ENCODE data around the gene E2F4. TPM values are rescaled to one million over a fixed set of nuclear protein-coding genes. Genes with fewer than 3 reads are reported as not detected.

Gene E2F4
- total RNA-seq, 1 donor from 2014 or later: 32.4 TPM

- Histone ChIP-seq H3K9me3 (ENCODE audit: control insufficient read depth in 3 of 3, low read length in 3 of 3) (no peaks in the 10 kb centered on the region), H3K27ac (ENCODE audit: low read depth, low read length) (no peak overlapping the region), H3K27me3 (ENCODE audit: control insufficient read depth in 3 of 3, insufficient read depth in 3 of 3, low read length in 3 of 3) (no peaks in the 10 kb centered on the region), H3K36me3 (ENCODE audit: control insufficient read depth in 3 of 3, insufficient read depth in 3 of 3, low read length in 3 of 3) (peaks cover 2 to 11% (median 3%) of the 10 kb centered on the region in 3 donors), H3K9ac (ENCODE audit: low read depth in 1 of 3, low read length in 3 of 3) (no peak overlapping the region), H3K4me3 (ENCODE audit: low read length in 3 of 3) (no peak overlapping the region), H3K4me1 (ENCODE audit: control insufficient read depth in 3 of 3, insufficient read depth in 3 of 3, low read length in 3 of 3) (peaks cover 28 to 47% (median 40%) of the 10 kb centered on the region in 3 donors)
These were observed 23.8 kb downstream of the E2F4 start for GRCh38 chr16:67215706-67216105.

GRCh38 chr16:67216612-67217490, 24.9 kb downstream of the E2F4 start:
- no peak overlapping the region for H3K27ac ChIP-seq (ENCODE audit: low read depth, low read length)
- H3K27me3 ChIP-seq (ENCODE audit: control insufficient read depth in 3 of 3, insufficient read depth in 3 of 3, low read length in 3 of 3): no peaks in the 10 kb centered on the region
- H3K4me3 ChIP-seq (ENCODE audit: low read length in 3 of 3): peak overlapping the region in 1 of 3 donors; percentile 22
- peaks cover 26 to 44% (median 36%) of the 10 kb centered on the region in 3 donors for H3K4me1 ChIP-seq (ENCODE audit: control insufficient read depth in 3 of 3, insufficient read depth in 3 of 3, low read length in 3 of 3)
- H3K9ac ChIP-seq (ENCODE audit: low read depth in 1 of 3, low read length in 3 of 3): peak overlapping the region in 1 of 3 donors; percentile 9
- H3K9me3 ChIP-seq (ENCODE audit: control insufficient read depth in 3 of 3, low read length in 3 of 3): no peaks in the 10 kb centered on the region
- H3K36me3 ChIP-seq (ENCODE audit: control insufficient read depth in 3 of 3, insufficient read depth in 3 of 3, low read length in 3 of 3): peaks cover 2 to 7% (median 3%) of the 10 kb centered on the region in 3 donors

GRCh38 chr16:67223992-67224391, 32.0 kb downstream of the E2F4 start:
- H3K27ac ChIP-seq (ENCODE audit: low read depth, low read length): no peak overlapping the region
- no peak overlapping the region for H3K4me3 ChIP-seq (ENCODE audit: low read length in 3 of 3)
- peaks cover 15 to 25% (median 15%) of the 10 kb centered on the region in 3 donors for H3K36me3 ChIP-seq (ENCODE audit: control insufficient read depth in 3 of 3, insufficient read depth in 3 of 3, low read length in 3 of 3)
- no peaks in the 10 kb centered on the region for H3K27me3 ChIP-seq (ENCODE audit: control insufficient read depth in 3 of 3, insufficient read depth in 3 of 3, low read length in 3 of 3)
- H3K9ac ChIP-seq (ENCODE audit: low read depth in 1 of 3, low read length in 3 of 3): no peak overlapping the region
- H3K4me1 ChIP-seq (ENCODE audit: control insufficient read depth in 3 of 3, insufficient read depth in 3 of 3, low read length in 3 of 3): peaks cover 23 to 33% (median 31%) of the 10 kb centered on the region in 3 donors
- H3K9me3 ChIP-seq (ENCODE audit: control insufficient read depth in 3 of 3, low read length in 3 of 3): no peaks in the 10 kb centered on the region

DNA sequence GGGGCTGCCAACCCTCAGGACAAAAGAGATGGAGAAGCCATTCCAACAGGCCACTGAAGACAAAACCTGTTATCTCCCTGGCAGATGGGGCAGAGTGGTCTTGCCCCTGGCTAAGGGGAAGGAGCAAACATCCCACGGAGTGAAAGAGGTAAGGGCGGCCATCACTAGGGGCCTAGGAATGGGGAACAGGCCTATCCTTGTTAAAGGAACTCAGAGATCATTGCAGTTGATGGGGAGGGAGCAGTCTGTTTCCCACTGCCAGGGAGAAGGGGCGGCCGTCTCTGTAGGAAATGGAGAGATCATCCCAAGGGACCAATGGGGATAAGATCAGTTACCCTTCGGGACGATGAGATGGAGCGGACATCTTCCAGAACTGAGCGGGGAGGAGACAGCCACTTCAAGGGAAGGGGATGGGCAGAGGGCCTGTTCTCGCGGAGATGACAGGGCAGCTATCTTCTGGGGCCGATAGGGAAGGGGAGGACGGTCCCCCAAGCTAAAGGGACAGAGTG, 34.4 kb downstream of the E2F4 start:
- Histone ChIP-seq H3K4me1 (ENCODE audit: control insufficient read depth in 3 of 3, insufficient read depth in 3 of 3, low read length in 3 of 3) (peaks cover 25 to 46% (median 39%) of the 10 kb centered on the region in 3 donors), H3K9me3 (ENCODE audit: control insufficient read depth in 3 of 3, low read length in 3 of 3) (no peaks in the 10 kb centered on the region), H3K36me3 (ENCODE audit: control insufficient read depth in 3 of 3, insufficient read depth in 3 of 3, low read length in 3 of 3) (peaks cover 35 to 46% (median 39%) of the 10 kb centered on the region in 3 donors), H3K9ac (ENCODE audit: low read depth in 1 of 3, low read length in 3 of 3) (peak overlapping the region; percentile 89 to 95 (median 93)), H3K27ac (ENCODE audit: low read depth, low read length) (peak overlapping the region; percentile 81), H3K27me3 (ENCODE audit: control insufficient read depth in 3 of 3, insufficient read depth in 3 of 3, low read length in 3 of 3) (no peaks in the 10 kb centered on the region), H3K4me3 (ENCODE audit: low read length in 3 of 3) (peak overlapping the region; percentile 96 to 98 (median 98))

DNA sequence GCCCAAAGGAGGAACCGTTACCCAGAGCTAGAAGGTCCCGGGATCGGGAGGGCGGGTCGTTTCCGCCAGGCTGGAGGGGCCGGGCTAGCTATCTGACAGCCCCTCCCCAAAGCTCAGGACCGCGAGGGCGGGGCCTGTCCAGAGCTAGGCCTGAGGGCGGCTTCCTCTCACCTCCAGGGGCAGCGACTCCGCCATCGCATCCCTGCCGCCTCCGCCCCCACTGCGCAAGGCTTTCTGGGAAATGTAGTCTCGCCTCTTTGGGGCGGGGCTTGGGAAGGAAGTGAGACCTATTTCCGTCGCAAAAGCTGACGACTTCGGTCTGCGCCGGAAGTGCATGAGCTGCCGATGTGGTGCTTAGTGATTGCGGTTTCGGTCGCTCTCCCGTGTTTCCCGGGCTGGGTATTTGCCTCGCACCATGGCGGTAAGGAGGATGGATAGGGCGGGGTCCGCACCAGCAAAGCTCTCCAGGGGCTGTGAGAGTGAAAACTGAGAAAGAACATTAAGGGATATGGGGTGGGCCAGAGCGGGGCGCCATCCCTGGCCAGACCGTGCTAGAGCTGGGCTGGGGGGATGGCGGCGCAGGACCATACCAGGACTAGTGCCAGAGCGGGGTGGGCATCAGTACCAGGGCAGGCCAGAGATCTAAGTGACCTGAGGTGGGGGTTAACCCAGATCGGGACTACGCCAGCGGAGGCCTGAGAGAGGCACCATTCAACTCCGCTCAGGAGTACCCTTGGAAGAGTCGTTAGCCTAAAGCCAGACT, 35.0 kb downstream of the E2F4 start, which contains the start of gene TMEM208:
TMEM208 (plus strand) TSS at position 327 of the 763 bp plus-strand sequence; CDS start at position 416, 89 bp downstream.
- H3K9me3 ChIP-seq (ENCODE audit: control insufficient read depth in 3 of 3, low read length in 3 of 3): no peaks in the 10 kb centered on the region
- peaks cover 41 to 52% (median 45%) of the 10 kb centered on the region in 3 donors for H3K36me3 ChIP-seq (ENCODE audit: control insufficient read depth in 3 of 3, insufficient read depth in 3 of 3, low read length in 3 of 3)

GRCh38 chr16:67227567-67227921, 35.6 kb downstream of the E2F4 start:
- Histone ChIP-seq H3K27ac (ENCODE audit: low read depth, low read length) (peak overlapping the region; percentile 81), H3K4me1 (ENCODE audit: control insufficient read depth in 3 of 3, insufficient read depth in 3 of 3, low read length in 3 of 3) (peaks cover 25 to 48% (median 44%) of the 10 kb centered on the region in 3 donors), H3K36me3 (ENCODE audit: control insufficient read depth in 3 of 3, insufficient read depth in 3 of 3, low read length in 3 of 3) (peaks cover 42 to 55% (median 48%) of the 10 kb centered on the region in 3 donors)

More for the DNA sequence above, 35.0 kb downstream of the E2F4 start, which contains the start of gene TMEM208:
- H3K9ac ChIP-seq (ENCODE audit: low read depth in 1 of 3, low read length in 3 of 3): peak within 1 kb of the TSS; percentile 89 to 95 (median 93)
- H3K4me1 ChIP-seq (ENCODE audit: control insufficient read depth in 3 of 3, insufficient read depth in 3 of 3, low read length in 3 of 3): peaks cover 25 to 48% (median 44%) of the 10 kb centered on the region in 3 donors
- H3K4me3 ChIP-seq (ENCODE audit: low read length in 3 of 3): peak within 1 kb of the TSS; percentile 96 to 98 (median 98)
- no peaks in the 10 kb centered on the region for H3K27me3 ChIP-seq (ENCODE audit: control insufficient read depth in 3 of 3, insufficient read depth in 3 of 3, low read length in 3 of 3)
- H3K27ac ChIP-seq (ENCODE audit: low read depth, low read length): peak within 1 kb of the TSS; percentile 81

DNA sequence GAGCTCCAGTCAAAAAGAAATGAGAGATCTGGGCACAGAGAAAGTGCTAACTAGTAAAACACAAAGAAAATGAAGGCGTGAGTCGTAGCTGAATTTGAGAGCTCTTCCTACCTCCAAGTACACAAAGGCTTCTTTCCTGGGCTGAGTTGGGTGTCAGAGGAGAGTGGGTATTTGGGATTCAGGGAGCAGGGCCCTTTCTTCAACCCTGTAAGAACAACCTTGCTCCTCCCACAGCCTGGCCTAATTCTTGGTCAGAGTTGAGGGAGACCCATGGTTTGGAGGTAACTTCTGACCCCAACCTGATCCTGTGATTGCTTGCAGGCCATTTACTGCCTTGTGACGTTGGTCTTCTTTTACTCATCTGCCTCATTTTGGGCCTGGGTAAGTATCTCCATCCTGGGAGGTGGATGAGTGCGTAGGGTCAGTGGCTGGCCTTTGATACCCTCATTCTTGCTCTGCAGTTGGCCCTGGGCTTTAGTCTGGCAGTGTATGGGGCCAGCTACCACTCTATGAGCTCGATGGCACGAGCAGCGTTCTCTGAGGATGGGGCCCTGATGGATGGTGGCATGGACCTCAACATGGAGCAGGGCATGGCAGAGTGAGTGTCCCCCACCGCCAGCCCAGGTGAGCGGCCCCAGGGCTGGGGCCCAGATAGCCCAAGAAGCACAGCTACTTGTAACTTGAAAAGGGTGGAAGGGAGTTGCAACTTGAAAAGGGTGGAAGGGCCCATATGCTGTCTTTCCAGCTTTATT, 36.3 kb downstream of the E2F4 start:
- H3K9me3 ChIP-seq (ENCODE audit: control insufficient read depth in 3 of 3, low read length in 3 of 3): no peaks in the 10 kb centered on the region
- peaks cover 43 to 51% (median 45%) of the 10 kb centered on the region in 3 donors for H3K36me3 ChIP-seq (ENCODE audit: control insufficient read depth in 3 of 3, insufficient read depth in 3 of 3, low read length in 3 of 3)
- peaks cover 25 to 48% (median 41%) of the 10 kb centered on the region in 3 donors for H3K4me1 ChIP-seq (ENCODE audit: control insufficient read depth in 3 of 3, insufficient read depth in 3 of 3, low read length in 3 of 3)
- H3K9ac ChIP-seq (ENCODE audit: low read depth in 1 of 3, low read length in 3 of 3): peak overlapping the region in 2 of 3 donors; percentile 89 to 95
- peak overlapping the region in 2 of 3 donors; percentile 98 for H3K4me3 ChIP-seq (ENCODE audit: low read length in 3 of 3)
- H3K27me3 ChIP-seq (ENCODE audit: control insufficient read depth in 3 of 3, insufficient read depth in 3 of 3, low read length in 3 of 3): no peaks in the 10 kb centered on the region
- no peak overlapping the region for H3K27ac ChIP-seq (ENCODE audit: low read depth, low read length)

More at GRCh38 chr16:67227567-67227921, 35.6 kb downstream of the E2F4 start:
- peak overlapping the region; percentile 89 to 95 (median 93) for H3K9ac ChIP-seq (ENCODE audit: low read depth in 1 of 3, low read length in 3 of 3)
- no peaks in the 10 kb centered on the region for H3K9me3 ChIP-seq (ENCODE audit: control insufficient read depth in 3 of 3, low read length in 3 of 3)
- H3K27me3 ChIP-seq (ENCODE audit: control insufficient read depth in 3 of 3, insufficient read depth in 3 of 3, low read length in 3 of 3): no peaks in the 10 kb centered on the region
- H3K4me3 ChIP-seq (ENCODE audit: low read length in 3 of 3): peak overlapping the region; percentile 96 to 98 (median 98)

DNA sequence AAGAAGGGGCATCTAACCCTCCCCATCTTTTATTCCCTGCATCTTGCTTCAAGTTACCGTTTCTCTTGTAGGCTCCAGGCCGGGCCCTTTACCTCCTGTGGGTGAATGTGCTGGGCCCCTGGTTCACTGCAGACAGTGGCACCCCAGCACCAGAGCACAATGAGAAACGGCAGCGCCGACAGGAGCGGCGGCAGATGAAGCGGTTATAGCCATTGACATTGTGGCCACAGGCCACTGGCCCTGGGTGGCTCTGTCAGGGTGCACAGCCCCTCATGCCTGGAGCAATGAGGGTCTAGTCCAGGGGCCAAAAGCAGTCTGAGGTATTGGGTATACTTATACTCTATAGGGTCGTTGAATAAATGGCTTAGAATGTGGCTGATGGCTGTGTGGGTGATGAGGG, 37.0 kb downstream of the E2F4 start:
- Histone ChIP-seq H3K27me3 (ENCODE audit: control insufficient read depth in 3 of 3, insufficient read depth in 3 of 3, low read length in 3 of 3) (no peaks in the 10 kb centered on the region), H3K9ac (ENCODE audit: low read depth in 1 of 3, low read length in 3 of 3) (no peak overlapping the region), H3K27ac (ENCODE audit: low read depth, low read length) (no peak overlapping the region), H3K4me1 (ENCODE audit: control insufficient read depth in 3 of 3, insufficient read depth in 3 of 3, low read length in 3 of 3) (peaks cover 25 to 48% (median 41%) of the 10 kb centered on the region in 3 donors), H3K36me3 (ENCODE audit: control insufficient read depth in 3 of 3, insufficient read depth in 3 of 3, low read length in 3 of 3) (peaks cover 48 to 51% (median 50%) of the 10 kb centered on the region in 3 donors), H3K9me3 (ENCODE audit: control insufficient read depth in 3 of 3, low read length in 3 of 3) (no peaks in the 10 kb centered on the region), H3K4me3 (ENCODE audit: low read length in 3 of 3) (no peak overlapping the region)

Data from skeletal muscle tissue (tissue), 4 donors.